ENCODE results near the gene TNRC6C.
"Not testable (repeated sequence)": the region's sequence is repeated elsewhere in the genome, so short reads cannot be mapped to it uniquely, and the experiment has no call there.

The TNRC6C gene

DNA sequence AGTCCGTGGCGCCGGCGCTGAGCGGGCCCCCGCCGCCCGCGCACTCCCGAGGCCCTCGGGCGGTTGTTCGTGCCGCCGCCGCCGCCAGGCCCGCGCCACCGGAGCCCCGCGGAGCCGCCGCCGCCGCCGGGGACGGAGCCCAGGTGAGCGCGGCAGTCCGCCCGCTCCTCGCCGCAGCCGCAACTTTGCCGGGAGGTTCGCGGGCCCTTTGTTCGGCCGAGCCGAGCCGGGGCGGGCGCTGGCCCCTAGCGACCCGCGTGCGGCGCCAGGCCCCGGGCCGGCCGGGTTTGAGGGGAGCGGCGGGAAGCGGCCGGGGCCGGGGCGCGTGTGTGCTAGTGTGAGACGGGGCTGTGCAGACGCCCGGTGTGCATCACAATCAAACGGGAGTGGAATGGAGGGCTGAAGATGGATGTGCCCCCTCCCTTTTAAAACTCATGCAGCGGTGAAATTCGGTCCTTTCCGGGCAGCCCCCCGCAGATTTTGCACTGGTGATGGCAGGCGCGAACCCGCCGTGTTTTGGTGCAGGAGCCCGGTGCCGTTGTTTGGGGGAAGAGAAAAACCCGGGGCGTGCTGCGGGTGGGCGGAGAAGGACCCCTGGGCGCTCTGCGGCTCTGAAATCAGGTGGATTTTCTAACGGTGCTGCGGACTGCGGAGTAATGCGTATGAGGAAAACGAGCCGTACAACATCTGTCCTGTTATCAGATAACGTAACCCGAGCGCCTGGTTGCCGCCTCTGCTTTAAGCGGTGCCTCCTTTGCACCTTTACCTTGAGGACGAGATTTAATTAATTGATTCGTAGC lies 823 bp downstream of the TNRC6C start:
- DNase-seq (ENCODE audit: extremely low spot score, insufficient read length, low read depth) (no peak), FAIRE-seq (no peak)

DNA sequence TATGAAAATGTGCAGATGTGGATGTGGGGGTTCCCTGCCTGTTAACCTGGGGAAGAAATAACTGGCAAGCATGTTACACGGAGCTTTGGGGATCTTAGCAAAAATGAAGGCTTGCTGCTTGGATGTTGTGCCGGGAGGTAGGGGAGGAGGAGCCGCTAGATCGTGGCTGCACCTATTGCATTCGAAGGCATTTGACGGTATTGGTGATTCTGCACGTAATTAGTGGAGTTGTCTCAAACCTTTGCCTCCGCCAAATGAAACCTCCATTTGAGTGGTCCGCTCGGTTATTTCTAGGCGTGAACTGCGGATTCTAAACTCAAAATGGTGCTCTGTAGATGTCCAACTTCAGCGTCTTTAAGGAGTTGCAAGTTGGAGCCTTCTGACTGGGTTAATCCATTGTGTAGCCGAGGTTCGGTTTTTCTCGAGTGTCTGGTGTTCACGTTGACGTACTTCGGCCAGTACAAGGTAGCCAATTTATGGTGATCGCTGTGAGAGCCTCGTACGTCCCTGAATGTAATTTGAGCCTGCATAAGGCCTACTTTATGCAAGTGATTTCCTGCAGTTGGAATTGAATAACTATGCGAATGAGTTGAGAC lies 1.5 kb downstream of the TNRC6C start:
- FAIRE-seq (no peak), DNase-seq (ENCODE audit: extremely low spot score, insufficient read length, low read depth) (no peak)

DNA sequence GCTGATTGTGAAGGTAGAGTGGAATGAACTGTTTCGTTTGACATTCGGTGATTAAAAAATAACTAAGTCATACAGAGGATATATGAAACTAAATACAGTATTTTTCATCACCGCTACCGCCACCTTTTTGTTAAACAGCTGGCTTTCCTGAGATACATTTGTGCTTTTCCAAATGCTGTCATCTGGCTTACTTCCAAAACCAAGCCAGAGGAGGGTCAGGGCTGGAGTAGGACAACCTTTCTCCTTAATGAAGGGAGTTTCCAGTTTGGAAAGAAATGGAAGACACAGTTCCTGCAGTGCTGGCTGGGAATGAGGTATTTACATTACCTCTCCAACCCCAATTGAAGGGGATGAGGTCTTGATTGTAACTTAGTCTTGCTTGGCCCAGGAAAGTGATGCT lies 3.2 kb downstream of the TNRC6C start:
- DNase-seq (ENCODE audit: extremely low spot score, insufficient read length, low read depth) (no peak), FAIRE-seq (no peak)

DNA sequence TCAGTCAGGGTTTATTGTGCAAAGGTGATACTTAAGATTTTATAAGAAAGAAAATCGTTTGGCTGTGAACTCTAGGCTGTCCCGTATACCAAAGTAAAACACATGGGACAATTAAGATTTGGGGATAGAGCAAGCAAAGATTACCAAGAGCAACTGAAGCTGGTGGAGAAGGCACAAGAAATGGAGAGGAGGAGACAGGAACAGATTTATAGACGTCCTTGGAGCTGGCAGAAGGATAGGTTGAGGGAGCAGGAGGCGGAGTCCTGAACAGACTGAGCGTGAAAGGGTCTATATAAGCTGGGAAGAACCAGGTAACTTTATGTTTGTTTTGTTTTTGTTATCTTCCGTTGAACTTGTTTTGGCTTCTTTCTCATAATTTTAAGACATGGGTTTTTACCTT lies 3.8 kb downstream of the TNRC6C start:
- no peak for FAIRE-seq

DNA sequence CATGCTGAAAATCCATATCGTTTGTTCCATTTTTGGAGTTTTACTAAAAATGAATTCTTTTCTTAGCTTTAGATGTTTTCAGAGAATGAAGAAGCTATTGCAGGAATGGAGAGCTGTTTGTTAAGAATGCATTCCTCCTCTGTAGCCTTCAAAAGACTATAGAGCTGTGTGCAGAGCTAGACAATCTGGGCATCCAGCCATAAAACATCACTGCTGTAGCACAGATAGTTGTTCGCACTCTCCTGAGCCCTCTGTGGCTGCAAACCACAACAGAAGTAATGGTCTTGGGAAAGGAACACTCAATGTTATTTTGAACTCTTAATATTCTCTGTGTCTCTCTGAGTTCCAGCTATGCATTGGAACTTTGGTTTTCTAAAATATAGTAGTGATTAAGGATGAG lies 4.9 kb downstream of the TNRC6C start:
- FAIRE-seq, result no peak
- DNase-seq (ENCODE audit: extremely low spot score, insufficient read length, low read depth), result no peak

More for the DNA sequence above, 3.8 kb downstream of the TNRC6C start:
- no peak for DNase-seq (ENCODE audit: extremely low spot score, insufficient read length, low read depth)

DNA sequence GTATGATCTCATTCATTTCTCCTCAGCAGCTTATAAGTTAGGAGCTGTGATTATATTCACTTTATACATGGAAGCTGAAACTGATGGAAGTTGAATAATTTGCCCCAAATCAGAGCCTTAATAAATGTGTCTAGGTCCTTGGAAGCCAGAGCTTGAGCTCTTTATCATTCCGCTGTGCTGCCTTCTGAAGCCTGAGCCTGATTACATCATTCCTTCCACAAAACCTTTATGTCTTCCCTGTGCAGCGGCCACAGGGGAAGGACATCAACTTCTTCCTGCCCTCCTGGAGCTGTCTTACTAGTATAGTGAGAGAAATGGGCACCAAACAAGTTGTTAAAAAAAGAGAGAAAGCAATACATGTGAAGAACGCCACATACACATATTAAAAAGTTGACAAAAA lies 6.8 kb downstream of the TNRC6C start:
- FAIRE-seq (no peak), DNase-seq (ENCODE audit: extremely low spot score, insufficient read length, low read depth) (no peak)

DNA sequence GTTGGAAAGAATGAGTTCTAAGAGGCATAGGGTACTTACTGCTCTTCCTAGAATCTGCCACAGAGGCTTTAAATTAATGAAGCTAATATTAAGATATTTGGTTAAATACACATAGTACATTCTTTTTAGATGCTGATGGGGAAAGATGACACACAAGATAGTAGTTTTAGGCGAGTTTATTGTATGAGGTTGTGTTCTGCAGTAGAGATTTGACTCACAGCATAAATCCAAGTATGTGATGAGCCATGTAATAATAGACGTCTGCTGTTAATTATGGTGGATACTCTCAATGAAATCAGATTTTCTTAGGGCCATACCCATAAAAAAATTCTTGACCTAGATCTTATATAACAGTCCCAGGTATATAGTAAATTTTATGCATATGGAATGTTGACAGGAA lies 8.0 kb downstream of the TNRC6C start:
- FAIRE-seq (no peak), DNase-seq (ENCODE audit: extremely low spot score, insufficient read length, low read depth) (no peak)

DNA sequence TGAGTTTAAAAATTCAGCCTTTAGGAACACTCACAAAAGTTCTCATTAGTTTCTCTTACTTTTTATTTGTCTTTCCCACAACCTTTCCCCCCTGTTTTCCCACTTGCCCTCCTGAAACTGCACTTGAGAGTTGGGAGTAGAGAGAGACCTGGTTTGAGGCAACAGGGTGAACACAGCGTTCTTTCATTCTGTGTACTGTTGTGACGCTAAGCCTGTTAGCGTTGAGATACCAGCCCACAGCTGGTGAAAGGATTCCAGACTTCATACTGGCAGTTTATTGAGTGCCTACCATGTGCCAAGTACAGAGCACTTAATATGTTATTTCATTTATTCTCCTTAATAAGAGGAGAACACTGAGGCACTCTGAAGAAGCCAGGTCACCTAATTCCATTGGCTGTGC lies 10.3 kb downstream of the TNRC6C start:
- DNase-seq (ENCODE audit: extremely low spot score, insufficient read length, low read depth), result no peak
- no peak for FAIRE-seq

DNA sequence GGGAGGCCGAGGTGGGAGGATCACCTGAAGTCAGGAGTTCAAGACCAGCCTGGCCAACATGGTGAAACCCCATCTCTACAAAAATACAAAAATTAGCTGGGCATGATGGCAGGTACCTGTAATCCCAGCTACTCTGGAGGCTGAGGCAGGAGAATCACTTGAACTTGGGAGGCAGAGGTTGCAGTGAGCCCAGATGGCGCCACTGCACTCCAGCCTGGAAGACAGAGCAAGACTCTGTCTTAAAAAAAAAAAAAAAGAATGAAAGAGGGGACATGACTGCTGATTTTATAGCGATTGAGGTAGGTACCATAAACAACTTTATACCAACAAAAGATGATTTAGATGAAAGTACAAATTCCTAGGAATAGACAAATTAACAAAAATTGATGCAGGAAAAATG lies 13.8 kb downstream of the TNRC6C start:
- DNase-seq (ENCODE audit: extremely low spot score, insufficient read length, low read depth); FAIRE-seq: not testable (repeated sequence)

DNA sequence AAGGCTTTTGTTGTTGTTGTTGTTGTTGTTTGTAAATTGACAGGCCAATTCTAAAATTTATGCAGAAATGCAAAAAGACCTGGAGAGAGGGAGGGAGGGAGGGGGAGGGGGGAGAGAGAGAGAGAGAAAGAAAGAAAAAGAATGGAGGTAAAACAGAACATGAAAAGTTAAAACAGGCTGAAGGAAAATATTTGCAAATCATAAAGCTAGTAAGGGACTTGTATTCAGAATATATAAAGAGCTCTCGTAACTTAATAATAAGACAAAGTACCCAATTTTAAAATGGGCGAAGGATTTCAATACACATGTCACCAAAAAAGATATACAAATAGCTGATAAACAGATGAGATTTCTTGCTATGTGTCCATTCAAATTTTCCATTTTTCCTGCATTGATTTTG lies 15.4 kb downstream of the TNRC6C start:
- no peak for FAIRE-seq
- DNase-seq (ENCODE audit: extremely low spot score, insufficient read length, low read depth), result no peak

DNA sequence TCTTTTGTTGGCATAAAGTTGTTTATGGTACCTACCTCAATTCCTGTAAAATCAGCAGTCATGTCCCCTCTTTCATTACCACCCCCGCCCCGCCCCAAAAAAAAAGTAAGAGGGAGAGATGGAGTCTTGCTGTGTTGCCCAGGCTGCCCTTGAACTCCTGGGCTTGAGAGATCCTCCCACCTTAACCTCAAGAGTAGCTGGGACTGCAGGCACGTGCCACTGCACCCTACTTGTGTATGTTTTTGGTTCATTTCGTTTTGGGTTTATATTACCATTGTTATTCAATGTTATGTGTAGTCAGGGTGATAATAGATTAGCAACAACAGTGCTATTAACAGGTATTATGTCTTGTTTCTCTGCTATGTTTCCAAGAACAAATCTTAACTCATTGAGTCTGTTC lies 15.9 kb downstream of the TNRC6C start:
- no peak for FAIRE-seq

DNA sequence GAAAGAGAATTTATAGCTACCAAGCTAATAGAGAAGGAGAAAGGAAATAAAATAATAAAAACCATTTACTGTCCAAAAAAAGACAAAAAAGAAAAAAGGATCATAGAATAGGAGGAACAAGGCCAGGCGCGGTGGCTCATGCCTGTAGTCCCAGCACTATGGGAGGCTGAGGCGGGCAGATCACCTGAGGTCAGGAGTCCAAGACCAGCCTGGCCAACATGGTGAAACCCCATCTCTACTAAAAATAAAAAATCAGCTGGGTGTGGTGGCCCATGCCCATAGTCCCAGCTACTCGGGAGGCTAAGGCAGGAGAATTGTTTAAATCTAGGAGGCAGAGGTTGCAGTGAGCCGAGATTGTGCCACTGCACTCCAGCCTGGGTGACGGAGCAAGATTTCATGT lies 23.9 kb downstream of the TNRC6C start:
- DNase-seq (ENCODE audit: extremely low spot score, insufficient read length, low read depth); FAIRE-seq: not testable (repeated sequence)

More for the DNA sequence above, 15.9 kb downstream of the TNRC6C start:
- DNase-seq (ENCODE audit: extremely low spot score, insufficient read length, low read depth), result no peak

DNA sequence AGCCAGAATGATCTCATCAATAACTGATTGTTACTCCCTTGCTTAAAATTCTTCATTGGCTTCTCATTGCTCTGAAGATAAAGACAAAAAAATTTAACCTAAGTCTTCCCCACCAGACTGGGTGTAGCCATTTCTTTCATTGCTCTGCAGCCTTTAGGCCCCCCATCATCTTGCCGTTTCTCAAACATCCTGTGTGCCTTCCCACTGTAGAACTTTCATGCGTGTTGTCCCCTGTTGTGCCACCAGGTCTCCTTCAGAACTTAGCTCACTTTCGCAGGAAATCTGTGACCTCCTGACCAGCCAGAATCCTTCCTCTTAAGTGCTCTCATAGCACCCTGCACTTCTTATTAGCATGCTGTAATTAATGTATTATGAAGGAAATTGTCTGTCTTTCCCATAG lies 31.8 kb downstream of the TNRC6C start:
- DNase-seq (ENCODE audit: extremely low spot score, insufficient read length, low read depth) (no peak), FAIRE-seq (no peak)

DNA sequence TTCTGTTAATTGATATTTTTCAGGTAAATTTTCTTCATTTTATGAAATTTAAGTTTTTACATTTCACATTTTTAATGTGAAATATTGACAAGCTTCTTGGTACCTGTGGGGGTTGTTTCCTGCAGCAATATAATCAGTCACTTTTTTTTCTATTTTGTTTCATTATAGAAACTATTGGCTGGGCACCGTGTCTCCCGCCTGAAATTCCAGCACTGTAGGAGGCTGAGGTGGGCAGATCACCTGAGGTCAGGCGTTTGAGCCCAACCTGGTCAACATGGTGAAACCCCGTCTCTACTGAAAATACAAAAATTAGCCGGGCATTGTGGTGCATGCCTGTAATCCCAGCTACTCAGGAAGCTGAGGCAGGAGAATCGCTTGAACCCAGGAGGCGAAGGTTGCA lies 35.2 kb downstream of the TNRC6C start:
- not testable (repeated sequence) for FAIRE-seq; DNase-seq (ENCODE audit: extremely low spot score, insufficient read length, low read depth)

DNA sequence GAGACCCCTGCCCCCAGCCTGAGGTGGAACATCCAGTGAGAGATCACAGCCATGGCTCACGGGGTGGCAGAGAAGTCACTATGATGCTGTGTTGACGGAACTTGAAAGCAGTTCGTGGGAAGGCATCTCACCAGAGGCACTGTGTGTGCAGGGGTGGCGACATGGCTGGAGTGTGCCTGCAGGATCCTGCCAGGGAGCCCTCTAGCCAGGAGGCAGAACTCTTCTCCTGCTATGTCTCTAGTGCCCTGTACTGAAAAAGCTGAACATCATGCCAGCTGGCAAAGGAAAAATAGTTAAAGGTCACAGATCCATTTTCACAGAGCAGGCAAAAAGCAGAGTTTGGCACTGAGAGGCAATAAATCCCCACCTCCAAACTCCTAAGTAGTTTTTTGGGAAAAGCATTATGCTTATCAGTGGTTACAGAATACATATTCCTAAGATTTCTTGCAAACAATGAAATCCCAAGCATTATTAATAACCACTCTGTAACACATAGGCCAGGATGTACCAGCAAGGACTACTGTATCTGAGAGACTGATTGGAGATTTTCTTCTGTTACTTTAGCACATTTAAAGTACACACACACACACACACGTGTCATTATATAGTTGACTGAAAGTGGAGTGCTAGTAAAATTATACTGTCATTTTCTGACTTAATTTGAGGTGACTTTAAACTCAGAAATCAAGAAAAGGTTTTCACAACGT lies 36.8 kb downstream of the TNRC6C start:
- DNase-seq (ENCODE audit: extremely low spot score, insufficient read length, low read depth), result no peak
- FAIRE-seq, result no peak

DNA sequence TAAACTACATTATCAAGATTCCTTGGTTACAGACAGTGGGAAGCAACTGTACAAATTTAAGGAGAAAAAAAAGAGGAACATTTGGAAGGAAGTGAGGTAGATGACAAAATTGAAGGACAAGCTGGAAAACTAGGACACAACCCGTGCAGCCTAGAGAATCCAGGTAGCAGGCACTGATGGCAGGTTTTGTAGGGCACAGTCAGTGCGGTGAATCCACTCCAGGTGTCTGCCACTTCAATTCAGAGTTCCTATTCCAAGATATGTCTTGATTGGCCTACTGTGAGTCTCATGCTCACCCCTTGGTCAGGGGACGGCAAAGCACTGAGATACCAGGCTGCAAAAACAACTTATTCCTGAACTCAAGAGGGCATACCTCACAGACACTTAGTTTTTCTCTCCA lies 37.8 kb downstream of the TNRC6C start:
- FAIRE-seq, result no peak
- no peak for DNase-seq (ENCODE audit: extremely low spot score, insufficient read length, low read depth)

DNA sequence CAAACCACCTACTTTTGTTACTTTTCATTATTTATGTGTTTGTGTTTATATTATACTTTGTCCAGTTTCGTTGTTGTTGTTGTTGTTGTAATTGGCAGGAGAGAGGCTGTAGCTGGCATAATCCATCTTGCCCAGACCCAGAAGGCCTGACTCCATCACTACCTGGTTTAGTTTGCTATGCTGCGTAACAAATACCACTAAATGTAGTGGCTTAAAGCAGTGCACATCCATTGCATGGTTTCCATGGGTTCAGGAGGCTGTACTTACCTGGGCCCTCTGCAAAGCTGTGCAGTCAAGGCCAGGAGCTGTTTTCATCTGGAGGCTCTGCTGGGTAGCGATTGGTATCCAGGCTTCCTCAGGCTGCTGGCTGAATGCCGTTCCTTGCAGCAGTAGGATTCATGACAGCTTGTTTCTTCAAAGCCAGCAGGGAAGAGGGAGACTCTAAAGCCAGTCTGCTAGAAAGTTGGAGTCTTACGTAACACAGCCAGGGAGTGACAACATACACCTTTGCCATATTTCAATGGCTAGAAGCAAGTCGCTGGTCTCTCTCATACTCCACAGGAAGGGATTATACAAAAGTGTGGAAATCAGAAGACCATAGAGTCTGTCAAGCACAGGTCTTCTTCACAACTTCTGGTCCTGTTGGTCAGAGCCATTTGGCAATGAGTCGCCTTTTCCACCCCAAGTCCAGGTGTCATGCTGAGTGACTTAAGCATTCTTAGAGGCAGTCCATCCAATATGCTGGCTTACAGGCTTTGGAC lies 41.1 kb downstream of the TNRC6C start:
- no peak for DNase-seq (ENCODE audit: extremely low spot score, insufficient read length, low read depth)
- no peak for FAIRE-seq

DNA sequence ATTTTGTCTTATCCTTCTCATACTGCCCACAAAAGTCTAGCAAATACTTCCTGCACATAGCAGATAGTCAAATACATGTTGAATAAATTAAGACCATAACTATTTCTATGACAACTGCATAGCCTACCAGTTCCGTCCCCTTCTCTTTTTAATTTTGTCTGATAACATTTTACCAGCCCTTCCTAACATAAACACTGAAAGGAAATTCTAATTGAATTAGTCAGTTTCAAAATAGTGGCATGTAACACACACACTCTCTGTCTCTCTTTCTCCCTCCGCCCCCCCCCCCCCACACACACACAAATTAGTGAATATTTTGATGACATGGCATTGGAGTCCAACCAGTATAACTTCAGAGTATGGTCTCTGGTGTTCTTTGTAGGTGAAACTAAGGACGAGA lies 41.8 kb downstream of the TNRC6C start:
- FAIRE-seq (no peak), DNase-seq (ENCODE audit: extremely low spot score, insufficient read length, low read depth) (no peak)

DNA sequence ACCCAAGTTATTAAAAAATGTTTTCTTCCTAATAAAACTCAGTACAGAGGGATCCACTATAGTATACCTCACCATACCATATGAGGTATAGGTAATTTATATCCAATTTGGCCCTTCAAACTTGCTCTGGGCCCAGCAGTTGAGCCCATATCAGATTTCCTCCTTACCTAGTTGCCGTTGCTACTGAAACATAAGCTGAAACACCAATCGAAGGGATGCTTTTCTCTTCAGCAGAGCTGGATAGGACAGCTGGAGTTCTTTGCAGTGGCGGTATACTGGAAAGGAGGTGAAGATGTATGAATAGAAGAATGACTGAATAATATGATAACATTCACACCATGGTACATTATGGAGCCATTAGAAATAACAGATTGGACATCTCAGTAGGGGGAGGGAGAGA lies 42.7 kb downstream of the TNRC6C start:
- no peak for DNase-seq (ENCODE audit: extremely low spot score, insufficient read length, low read depth)
- no peak for FAIRE-seq

DNA sequence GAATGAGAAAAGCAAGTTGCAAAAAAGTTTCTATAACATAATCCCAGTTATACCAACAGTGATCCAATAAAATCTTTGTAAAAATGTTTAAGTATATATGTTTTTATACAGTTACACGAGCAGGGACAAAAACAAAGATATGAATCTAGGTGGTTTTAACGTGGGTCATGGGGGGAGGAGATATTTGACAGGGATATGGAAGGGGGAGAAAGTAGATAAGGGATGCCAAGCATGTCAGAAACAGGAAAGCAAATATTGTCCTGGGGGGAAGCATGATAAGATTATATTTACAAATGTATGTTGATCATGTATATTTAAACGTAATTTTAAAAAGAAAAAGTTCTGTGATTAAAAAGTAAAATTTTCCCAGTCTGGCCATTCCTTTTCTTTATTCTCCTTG lies 43.1 kb downstream of the TNRC6C start:
- DNase-seq (ENCODE audit: extremely low spot score, insufficient read length, low read depth), result no peak
- no peak for FAIRE-seq

DNA sequence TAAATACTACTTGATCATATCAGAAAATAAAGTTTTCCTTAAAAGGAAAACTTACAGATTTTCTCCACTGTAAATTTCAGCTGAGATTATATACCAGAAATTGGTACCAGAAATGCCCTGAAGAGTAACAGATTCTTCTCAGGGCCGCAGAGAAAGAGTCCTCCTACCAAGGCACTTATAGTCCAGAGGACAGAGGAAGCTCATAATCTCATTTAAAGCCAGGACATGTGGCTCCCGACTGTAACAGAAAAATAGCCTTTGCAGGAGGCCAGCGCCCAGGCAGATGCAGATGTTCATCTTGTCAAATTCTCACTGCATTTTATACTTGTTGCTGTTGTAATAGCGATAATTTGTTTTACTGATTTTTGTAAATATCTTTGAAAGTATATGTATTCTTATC lies 43.7 kb downstream of the TNRC6C start:
- FAIRE-seq, result no peak
- no peak for DNase-seq (ENCODE audit: extremely low spot score, insufficient read length, low read depth)
